ENCODE data around the gene GSTO1. TPM values are rescaled to one million over a fixed set of nuclear protein-coding genes. Genes with fewer than 3 reads are reported as not detected.

The GSTO1 gene
- total and polyA plus RNA-seq, 2 of the 13 experiments (the other 11 are each of a cell fraction or from before 2014, with no cell fraction given) = 228 to 300 TPM

DNA sequence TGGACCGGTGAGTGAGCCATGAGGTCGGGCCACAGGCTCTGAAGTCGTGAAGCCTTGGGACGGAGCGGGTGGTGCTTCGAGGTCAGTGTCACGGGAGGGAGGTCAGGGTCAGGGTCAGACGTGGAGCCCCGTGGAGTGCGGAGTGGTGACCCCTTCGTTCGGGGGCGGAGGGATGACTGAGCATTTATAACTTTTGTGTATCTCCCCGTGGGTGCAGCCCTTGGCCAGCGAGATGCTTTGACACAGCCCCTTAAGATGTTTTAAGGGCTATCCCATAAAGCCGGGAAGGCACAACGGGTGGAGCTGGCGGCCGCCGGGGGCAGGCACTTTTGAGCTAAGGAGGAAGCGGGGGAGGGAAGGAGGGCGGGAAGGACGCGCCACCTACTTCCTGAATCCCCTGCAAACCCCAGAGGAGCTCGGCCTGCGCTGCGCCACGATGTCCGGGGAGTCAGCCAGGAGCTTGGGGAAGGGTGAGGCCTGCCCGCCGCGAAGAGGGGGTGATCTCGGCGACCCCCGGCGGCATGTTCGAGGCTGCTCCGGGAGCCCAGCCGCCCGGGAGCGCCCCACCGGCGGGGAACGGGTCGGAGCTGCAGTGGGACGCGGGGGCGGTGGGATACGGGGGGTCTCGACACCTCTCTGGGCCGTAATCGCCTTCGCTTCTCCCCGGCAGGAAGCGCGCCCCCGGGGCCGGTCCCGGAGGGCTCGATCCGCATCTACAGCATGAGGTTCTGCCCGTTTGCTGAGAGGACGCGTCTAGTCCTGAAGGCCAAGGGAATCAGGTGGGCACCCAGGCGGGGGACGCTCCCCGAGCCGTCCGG lies at the start of gene GSTO1 (continued):
- TF ChIP-seq, protein P1, sequence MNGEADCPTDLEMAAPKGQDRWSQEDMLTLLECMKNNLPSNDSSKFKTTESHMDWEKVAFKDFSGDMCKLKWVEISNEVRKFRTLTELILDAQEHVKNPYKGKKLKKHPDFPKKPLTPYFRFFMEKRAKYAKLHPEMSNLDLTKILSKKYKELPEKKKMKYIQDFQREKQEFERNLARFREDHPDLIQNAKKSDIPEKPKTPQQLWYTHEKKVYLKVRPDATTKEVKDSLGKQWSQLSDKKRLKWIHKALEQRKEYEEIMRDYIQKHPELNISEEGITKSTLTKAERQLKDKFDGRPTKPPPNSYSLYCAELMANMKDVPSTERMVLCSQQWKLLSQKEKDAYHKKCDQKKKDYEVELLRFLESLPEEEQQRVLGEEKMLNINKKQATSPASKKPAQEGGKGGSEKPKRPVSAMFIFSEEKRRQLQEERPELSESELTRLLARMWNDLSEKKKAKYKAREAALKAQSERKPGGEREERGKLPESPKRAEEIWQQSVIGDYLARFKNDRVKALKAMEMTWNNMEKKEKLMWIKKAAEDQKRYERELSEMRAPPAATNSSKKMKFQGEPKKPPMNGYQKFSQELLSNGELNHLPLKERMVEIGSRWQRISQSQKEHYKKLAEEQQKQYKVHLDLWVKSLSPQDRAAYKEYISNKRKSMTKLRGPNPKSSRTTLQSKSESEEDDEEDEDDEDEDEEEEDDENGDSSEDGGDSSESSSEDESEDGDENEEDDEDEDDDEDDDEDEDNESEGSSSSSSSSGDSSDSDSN (CRISPR knock-in tag; IDR thresholded peaks at IDR 0.05) = peak; percentile 77
- TF ChIP-seq, protein P2, sequence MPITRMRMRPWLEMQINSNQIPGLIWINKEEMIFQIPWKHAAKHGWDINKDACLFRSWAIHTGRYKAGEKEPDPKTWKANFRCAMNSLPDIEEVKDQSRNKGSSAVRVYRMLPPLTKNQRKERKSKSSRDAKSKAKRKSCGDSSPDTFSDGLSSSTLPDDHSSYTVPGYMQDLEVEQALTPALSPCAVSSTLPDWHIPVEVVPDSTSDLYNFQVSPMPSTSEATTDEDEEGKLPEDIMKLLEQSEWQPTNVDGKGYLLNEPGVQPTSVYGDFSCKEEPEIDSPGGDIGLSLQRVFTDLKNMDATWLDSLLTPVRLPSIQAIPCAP (CRISPR knock-in tag; IDR thresholded peaks at IDR 0.05; ENCODE audit: low read depth) = 0 out of 2 replicates have a peak, but pooled peaks have one; percentile 21
- TF ChIP-seq, protein P3, sequence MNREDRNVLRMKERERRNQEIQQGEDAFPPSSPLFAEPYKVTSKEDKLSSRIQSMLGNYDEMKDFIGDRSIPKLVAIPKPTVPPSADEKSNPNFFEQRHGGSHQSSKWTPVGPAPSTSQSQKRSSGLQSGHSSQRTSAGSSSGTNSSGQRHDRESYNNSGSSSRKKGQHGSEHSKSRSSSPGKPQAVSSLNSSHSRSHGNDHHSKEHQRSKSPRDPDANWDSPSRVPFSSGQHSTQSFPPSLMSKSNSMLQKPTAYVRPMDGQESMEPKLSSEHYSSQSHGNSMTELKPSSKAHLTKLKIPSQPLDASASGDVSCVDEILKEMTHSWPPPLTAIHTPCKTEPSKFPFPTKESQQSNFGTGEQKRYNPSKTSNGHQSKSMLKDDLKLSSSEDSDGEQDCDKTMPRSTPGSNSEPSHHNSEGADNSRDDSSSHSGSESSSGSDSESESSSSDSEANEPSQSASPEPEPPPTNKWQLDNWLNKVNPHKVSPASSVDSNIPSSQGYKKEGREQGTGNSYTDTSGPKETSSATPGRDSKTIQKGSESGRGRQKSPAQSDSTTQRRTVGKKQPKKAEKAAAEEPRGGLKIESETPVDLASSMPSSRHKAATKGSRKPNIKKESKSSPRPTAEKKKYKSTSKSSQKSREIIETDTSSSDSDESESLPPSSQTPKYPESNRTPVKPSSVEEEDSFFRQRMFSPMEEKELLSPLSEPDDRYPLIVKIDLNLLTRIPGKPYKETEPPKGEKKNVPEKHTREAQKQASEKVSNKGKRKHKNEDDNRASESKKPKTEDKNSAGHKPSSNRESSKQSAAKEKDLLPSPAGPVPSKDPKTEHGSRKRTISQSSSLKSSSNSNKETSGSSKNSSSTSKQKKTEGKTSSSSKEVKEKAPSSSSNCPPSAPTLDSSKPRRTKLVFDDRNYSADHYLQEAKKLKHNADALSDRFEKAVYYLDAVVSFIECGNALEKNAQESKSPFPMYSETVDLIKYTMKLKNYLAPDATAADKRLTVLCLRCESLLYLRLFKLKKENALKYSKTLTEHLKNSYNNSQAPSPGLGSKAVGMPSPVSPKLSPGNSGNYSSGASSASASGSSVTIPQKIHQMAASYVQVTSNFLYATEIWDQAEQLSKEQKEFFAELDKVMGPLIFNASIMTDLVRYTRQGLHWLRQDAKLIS (CRISPR knock-in tag; IDR thresholded peaks at IDR 0.05) = no peak
- TF ChIP-seq, protein P4, sequence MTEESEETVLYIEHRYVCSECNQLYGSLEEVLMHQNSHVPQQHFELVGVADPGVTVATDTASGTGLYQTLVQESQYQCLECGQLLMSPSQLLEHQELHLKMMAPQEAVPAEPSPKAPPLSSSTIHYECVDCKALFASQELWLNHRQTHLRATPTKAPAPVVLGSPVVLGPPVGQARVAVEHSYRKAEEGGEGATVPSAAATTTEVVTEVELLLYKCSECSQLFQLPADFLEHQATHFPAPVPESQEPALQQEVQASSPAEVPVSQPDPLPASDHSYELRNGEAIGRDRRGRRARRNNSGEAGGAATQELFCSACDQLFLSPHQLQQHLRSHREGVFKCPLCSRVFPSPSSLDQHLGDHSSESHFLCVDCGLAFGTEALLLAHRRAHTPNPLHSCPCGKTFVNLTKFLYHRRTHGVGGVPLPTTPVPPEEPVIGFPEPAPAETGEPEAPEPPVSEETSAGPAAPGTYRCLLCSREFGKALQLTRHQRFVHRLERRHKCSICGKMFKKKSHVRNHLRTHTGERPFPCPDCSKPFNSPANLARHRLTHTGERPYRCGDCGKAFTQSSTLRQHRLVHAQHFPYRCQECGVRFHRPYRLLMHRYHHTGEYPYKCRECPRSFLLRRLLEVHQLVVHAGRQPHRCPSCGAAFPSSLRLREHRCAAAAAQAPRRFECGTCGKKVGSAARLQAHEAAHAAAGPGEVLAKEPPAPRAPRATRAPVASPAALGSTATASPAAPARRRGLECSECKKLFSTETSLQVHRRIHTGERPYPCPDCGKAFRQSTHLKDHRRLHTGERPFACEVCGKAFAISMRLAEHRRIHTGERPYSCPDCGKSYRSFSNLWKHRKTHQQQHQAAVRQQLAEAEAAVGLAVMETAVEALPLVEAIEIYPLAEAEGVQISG (CRISPR knock-in tag; IDR thresholded peaks at IDR 0.05) = peak; percentile 74
- TF ChIP-seq, protein P5, sequence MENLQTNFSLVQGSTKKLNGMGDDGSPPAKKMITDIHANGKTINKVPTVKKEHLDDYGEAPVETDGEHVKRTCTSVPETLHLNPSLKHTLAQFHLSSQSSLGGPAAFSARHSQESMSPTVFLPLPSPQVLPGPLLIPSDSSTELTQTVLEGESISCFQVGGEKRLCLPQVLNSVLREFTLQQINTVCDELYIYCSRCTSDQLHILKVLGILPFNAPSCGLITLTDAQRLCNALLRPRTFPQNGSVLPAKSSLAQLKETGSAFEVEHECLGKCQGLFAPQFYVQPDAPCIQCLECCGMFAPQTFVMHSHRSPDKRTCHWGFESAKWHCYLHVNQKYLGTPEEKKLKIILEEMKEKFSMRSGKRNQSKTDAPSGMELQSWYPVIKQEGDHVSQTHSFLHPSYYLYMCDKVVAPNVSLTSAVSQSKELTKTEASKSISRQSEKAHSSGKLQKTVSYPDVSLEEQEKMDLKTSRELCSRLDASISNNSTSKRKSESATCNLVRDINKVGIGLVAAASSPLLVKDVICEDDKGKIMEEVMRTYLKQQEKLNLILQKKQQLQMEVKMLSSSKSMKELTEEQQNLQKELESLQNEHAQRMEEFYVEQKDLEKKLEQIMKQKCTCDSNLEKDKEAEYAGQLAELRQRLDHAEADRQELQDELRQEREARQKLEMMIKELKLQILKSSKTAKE (CRISPR knock-in tag; IDR thresholded peaks at IDR 0.05; ENCODE audit: borderline replicate concordance) = peak; percentile 33; the same call in 1 of the 2 replicates
- TF ChIP-seq RCOR2 (CRISPR knock-in tag; IDR thresholded peaks at IDR 0.05) (peak; percentile 6; the same call in 1 of the 2 replicates), ETV6 (CRISPR knock-in tag; conservative IDR thresholded peaks at IDR 0.05) (0 out of 2 replicates have a peak, but pooled peaks have one; percentile 56)
- TF ChIP-seq, protein P6, sequence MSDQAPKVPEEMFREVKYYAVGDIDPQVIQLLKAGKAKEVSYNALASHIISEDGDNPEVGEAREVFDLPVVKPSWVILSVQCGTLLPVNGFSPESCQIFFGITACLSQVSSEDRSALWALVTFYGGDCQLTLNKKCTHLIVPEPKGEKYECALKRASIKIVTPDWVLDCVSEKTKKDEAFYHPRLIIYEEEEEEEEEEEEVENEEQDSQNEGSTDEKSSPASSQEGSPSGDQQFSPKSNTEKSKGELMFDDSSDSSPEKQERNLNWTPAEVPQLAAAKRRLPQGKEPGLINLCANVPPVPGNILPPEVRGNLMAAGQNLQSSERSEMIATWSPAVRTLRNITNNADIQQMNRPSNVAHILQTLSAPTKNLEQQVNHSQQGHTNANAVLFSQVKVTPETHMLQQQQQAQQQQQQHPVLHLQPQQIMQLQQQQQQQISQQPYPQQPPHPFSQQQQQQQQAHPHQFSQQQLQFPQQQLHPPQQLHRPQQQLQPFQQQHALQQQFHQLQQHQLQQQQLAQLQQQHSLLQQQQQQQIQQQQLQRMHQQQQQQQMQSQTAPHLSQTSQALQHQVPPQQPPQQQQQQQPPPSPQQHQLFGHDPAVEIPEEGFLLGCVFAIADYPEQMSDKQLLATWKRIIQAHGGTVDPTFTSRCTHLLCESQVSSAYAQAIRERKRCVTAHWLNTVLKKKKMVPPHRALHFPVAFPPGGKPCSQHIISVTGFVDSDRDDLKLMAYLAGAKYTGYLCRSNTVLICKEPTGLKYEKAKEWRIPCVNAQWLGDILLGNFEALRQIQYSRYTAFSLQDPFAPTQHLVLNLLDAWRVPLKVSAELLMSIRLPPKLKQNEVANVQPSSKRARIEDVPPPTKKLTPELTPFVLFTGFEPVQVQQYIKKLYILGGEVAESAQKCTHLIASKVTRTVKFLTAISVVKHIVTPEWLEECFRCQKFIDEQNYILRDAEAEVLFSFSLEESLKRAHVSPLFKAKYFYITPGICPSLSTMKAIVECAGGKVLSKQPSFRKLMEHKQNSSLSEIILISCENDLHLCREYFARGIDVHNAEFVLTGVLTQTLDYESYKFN (CRISPR knock-in tag; conservative IDR thresholded peaks at IDR 0.05) = peak; percentile 53
- TF ChIP-seq, protein P7, sequence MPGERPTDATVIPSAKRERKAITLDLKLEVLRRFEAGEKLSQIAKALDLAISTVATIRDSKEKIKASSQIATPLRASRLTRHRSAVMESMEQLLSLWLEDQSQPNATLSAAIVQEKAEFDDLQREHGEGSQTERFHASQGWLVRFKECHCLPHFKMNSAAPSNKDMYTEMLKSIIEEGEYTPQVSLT (CRISPR knock-in tag; IDR thresholded peaks at IDR 0.05; ENCODE audit: borderline replicate concordance, low read depth) = 0 out of 2 replicates have a peak, but pooled peaks have one; percentile 44

Measured in HepG2 (cell line).